Fibroblast of lung (primary cell): Measurements from ENCODE around the gene RPS6KA3. TPM values are rescaled to one million over a fixed set of nuclear protein-coding genes. Genes with fewer than 3 reads are reported as not detected.

ENCODE experiments used
- DNase-seq, 2 donors: peaks; one replicate each; pipeline versions ENCODE4 v3.0.0 to v3.0.0-alpha.2; 2010; ENCODE audit warnings: low read depth in 2 of 2
- H2AFZ ChIP-seq: 2 replicates; pipeline ENCODE4 v1.5.1; 2012; ENCODE audit warnings: low read length, control low read depth, inconsistent platforms
- H3K27ac ChIP-seq: 2 replicates; pipeline ENCODE4 v1.5.1; 2011; ENCODE audit warnings: low read length, control low read depth; ENCODE audit not compliant: insufficient read depth
- H3K27me3 ChIP-seq: 2 replicates; pipeline ENCODE4 v1.5.1; 2011; ENCODE audit warnings: mild to moderate bottlenecking, low read length; ENCODE audit not compliant: control insufficient read depth, insufficient read depth
- H3K36me3 ChIP-seq: 2 replicates; pipeline ENCODE4 v1.5.1; 2011; ENCODE audit warnings: low read length; ENCODE audit not compliant: control insufficient read depth, insufficient read depth
- H3K4me1 ChIP-seq: 2 replicates; pipeline ENCODE4 v1.5.1; 2011; ENCODE audit warnings: low read length; ENCODE audit not compliant: control insufficient read depth, insufficient read depth; ENCODE audit errors: extremely low read depth
- H3K4me2 ChIP-seq: 2 replicates; pipeline ENCODE4 v1.5.1; 2011; ENCODE audit warnings: low read length, control low read depth; ENCODE audit not compliant: insufficient read depth; ENCODE audit errors: extremely low read depth
- H3K4me3 ChIP-seq, 4 experiments: fragments of 200-600 bp in 1 of 4; sonication (generic) in 1 of 4; replicated peaks in 1 of 4; 2 replicates each; pipeline ENCODE4 v1.5.1; 2011 to 2016; ENCODE audit warnings: low read length in 4 of 4, low read depth in 3 of 4, mild to moderate bottlenecking in 3 of 4, control low read depth in 2 of 4, inconsistent platforms in 1 of 4, mixed read lengths in 1 of 4; ENCODE audit not compliant: insufficient read depth in 1 of 4; ENCODE audit errors: control extremely low read depth in 1 of 4
- H3K79me2 ChIP-seq: 2 replicates; pipeline ENCODE4 v1.5.1; 2012; ENCODE audit warnings: mild to moderate bottlenecking, low read length, inconsistent platforms; ENCODE audit not compliant: control insufficient read depth, insufficient read depth
- H3K9ac ChIP-seq: 2 replicates; pipeline ENCODE4 v1.5.1; 2011; ENCODE audit warnings: mild to moderate bottlenecking, low read length, control low read depth; ENCODE audit not compliant: insufficient read depth
- H3K9me3 ChIP-seq: 2 replicates; pipeline ENCODE4 v1.5.1; 2012; ENCODE audit warnings: low read depth, low read length; ENCODE audit not compliant: control insufficient read depth, insufficient read depth
- H4K20me1 ChIP-seq: 2 replicates; pipeline ENCODE4 v1.5.1; 2011; ENCODE audit warnings: low read length; ENCODE audit not compliant: control insufficient read depth, insufficient read depth; ENCODE audit errors: extremely low read depth
- EZH2 ChIP-seq: IDR thresholded peaks from 2 replicates; pipeline ENCODE4 v1.5.1; 2012; ENCODE audit warnings: low read length, control low read depth, mild to moderate bottlenecking; ENCODE audit errors: missing control alignments
- polyA plus RNA-seq, 2 donors: library from polyadenylated mRNA; depleted of rRNA in 1 of 2; stranded (reverse) in 1 of 2; unstranded in 1 of 2; fragments of >200 nt; gene quantifications; 2 replicates each; pipeline ENCODE4 v1.2.1, GENCODE V29; 2011 to 2012; ENCODE audit warnings: missing spikeins in 1 of 2
- total RNA-seq: library from RNA; depleted of rRNA; stranded (reverse); fragments of >200 nt; gene quantifications from 2 replicates; pipeline ENCODE4 v1.2.1, GENCODE V29; 2014
- TF ChIP-seq, protein P1 (sequence below), 2 donors: IDR thresholded peaks in 1 of 2; conservative IDR thresholded peaks in 1 of 2; 1 replicate in 1 of 2; 2 replicates in 1 of 2; pipeline ENCODE4 v1.5.1; 2011 to 2012; ENCODE audit warnings: low read length in 2 of 2, control low read depth in 1 of 2, inconsistent platforms in 1 of 2, low read depth in 1 of 2, mild to moderate bottlenecking in 1 of 2

The RPS6KA3 gene
- total and polyA plus RNA-seq, 2 donors (not counting 1 experiment from before 2014, with no cell fraction given): 38.5 to 50.2 TPM

GRCh38 chrX:20181598-20182329 lies 84.9 kb downstream of the RPS6KA3 start:
- no peak overlapping the region for H2AFZ ChIP-seq
- no peaks in the 10 kb centered on the region for H3K9me3 ChIP-seq
- no peak overlapping the region for H3K4me3 ChIP-seq
- H3K27me3 ChIP-seq: no peaks in the 10 kb centered on the region
- no peaks in the 10 kb centered on the region for H4K20me1 ChIP-seq
- no peaks in the 10 kb centered on the region for H3K79me2 ChIP-seq
- no peak for DNase-seq
- no peaks in the 10 kb centered on the region for H3K4me1 ChIP-seq
- no peak overlapping the region for H3K4me2 ChIP-seq
- H3K36me3 ChIP-seq: no peaks in the 10 kb centered on the region
- no peak for TF ChIP-seq EZH2
- TF ChIP-seq, protein P1, sequence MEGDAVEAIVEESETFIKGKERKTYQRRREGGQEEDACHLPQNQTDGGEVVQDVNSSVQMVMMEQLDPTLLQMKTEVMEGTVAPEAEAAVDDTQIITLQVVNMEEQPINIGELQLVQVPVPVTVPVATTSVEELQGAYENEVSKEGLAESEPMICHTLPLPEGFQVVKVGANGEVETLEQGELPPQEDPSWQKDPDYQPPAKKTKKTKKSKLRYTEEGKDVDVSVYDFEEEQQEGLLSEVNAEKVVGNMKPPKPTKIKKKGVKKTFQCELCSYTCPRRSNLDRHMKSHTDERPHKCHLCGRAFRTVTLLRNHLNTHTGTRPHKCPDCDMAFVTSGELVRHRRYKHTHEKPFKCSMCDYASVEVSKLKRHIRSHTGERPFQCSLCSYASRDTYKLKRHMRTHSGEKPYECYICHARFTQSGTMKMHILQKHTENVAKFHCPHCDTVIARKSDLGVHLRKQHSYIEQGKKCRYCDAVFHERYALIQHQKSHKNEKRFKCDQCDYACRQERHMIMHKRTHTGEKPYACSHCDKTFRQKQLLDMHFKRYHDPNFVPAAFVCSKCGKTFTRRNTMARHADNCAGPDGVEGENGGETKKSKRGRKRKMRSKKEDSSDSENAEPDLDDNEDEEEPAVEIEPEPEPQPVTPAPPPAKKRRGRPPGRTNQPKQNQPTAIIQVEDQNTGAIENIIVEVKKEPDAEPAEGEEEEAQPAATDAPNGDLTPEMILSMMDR (conservative IDR thresholded peaks at IDR 0.05 in 1 of 2, IDR thresholded peaks at IDR 0.05 in 1 of 2; ENCODE audit: low read depth in 1 of 2, low read length in 2 of 2): no peak
- H3K27ac ChIP-seq: no peak overlapping the region
- no peak overlapping the region for H3K9ac ChIP-seq

GRCh38 chrX:20177093-20177492 lies 89.6 kb downstream of the RPS6KA3 start:
- Histone ChIP-seq H4K20me1 (no peaks in the 10 kb centered on the region), H3K4me2 (no peak overlapping the region), H3K4me3 (no peak overlapping the region), H3K27ac (no peak overlapping the region), H3K79me2 (no peaks in the 10 kb centered on the region), H3K36me3 (peaks cover 2% of the 10 kb centered on the region), H3K9me3 (no peaks in the 10 kb centered on the region), H3K27me3 (no peaks in the 10 kb centered on the region), H2AFZ (no peak overlapping the region), H3K4me1 (no peaks in the 10 kb centered on the region), H3K9ac (no peak overlapping the region)
- TF ChIP-seq EZH2: no peak
- TF ChIP-seq, protein P1 (conservative IDR thresholded peaks at IDR 0.05 in 1 of 2, IDR thresholded peaks at IDR 0.05 in 1 of 2; ENCODE audit: low read depth in 1 of 2, low read length in 2 of 2): no peak
- no peak for DNase-seq

- no peaks in the 10 kb centered on the region for H3K79me2 ChIP-seq
- no peak for DNase-seq
- no peak overlapping the region for H3K4me2 ChIP-seq
- H4K20me1 ChIP-seq: no peaks in the 10 kb centered on the region
- H3K27ac ChIP-seq: no peak overlapping the region
- H3K9me3 ChIP-seq: no peaks in the 10 kb centered on the region
- H3K4me3 ChIP-seq: no peak overlapping the region
- no peak overlapping the region for H3K9ac ChIP-seq
- no peaks in the 10 kb centered on the region for H3K4me1 ChIP-seq
- no peak for TF ChIP-seq EZH2
- TF ChIP-seq, protein P1 (conservative IDR thresholded peaks at IDR 0.05 in 1 of 2, IDR thresholded peaks at IDR 0.05 in 1 of 2; ENCODE audit: low read depth in 1 of 2, low read length in 2 of 2): no peak
- no peak overlapping the region for H2AFZ ChIP-seq
- H3K27me3 ChIP-seq: no peaks in the 10 kb centered on the region
- peaks cover 2% of the 10 kb centered on the region for H3K36me3 ChIP-seq
Observed at GRCh38 chrX:20173856-20174255, 92.9 kb downstream of the RPS6KA3 start.
